A673 (cell line): ENCODE data around the gene DEDD.

ENCODE experiments used
- CTCF ChIP-seq: fragments of 300-800, 200-600 bp; sonication (generic); conservative IDR thresholded peaks from 2 replicates; pipeline ENCODE4 v1.5.1; 2017; ENCODE audit warnings: low read depth, mild to moderate bottlenecking, antibody characterized with exemption, low read length, moderate library complexity, mixed read lengths
- EZH2 ChIP-seq: fragments of 200-600 bp; sonication (generic); IDR thresholded peaks from 2 replicates; pipeline ENCODE4 v1.6.1; 2017; ENCODE audit warnings: borderline replicate concordance, low read depth, mild to moderate bottlenecking, mixed read lengths, antibody characterized with exemption, low read length; ENCODE audit not compliant: poor library complexity, severe bottlenecking

GRCh38 chr1:161098210-161099068 is 34.0 kb downstream of the DEDD start, which contains the start of gene KLHDC9:
- TF ChIP-seq CTCF: no peak
- TF ChIP-seq EZH2: no peak
